NCI-H128 (cell line): ENCODE data around the gene SH2B2.

Experiments
- DNase-seq: peaks from one replicate; lab custom pipeline; 2025; ENCODE audit not compliant: unreplicated experiment; lab: John Stamatoyannopoulos, UW

Gene SH2B2

GRCh38 chr7:102264367-102264891 lies 22.2 kb upstream of the SH2B2 start:
- no peak for DNase-seq

GRCh38 chr7:102266541-102266940 lies 20.1 kb upstream of the SH2B2 start:
- DNase-seq = no peak

DNA sequence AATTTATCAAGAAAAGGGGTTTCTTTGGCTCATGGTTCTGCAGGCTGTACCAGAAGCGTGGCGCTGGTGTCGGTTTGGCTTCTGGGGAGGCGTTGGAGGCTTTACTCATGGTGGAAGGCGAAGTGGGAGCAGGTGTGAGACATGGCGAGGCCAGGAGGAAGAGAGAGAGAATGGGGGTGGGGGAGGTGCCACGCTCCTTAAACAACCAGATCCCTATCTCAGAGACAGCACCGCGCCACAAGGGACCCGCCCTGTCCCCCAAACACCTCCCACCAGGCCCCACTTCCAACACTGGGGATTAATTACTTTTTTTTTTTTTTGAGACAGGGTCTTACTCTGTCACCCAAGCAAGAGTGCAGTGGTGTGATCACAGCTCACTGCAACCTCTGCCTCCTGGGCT lies 18.0 kb upstream of the SH2B2 start:
- no peak for DNase-seq

DNA sequence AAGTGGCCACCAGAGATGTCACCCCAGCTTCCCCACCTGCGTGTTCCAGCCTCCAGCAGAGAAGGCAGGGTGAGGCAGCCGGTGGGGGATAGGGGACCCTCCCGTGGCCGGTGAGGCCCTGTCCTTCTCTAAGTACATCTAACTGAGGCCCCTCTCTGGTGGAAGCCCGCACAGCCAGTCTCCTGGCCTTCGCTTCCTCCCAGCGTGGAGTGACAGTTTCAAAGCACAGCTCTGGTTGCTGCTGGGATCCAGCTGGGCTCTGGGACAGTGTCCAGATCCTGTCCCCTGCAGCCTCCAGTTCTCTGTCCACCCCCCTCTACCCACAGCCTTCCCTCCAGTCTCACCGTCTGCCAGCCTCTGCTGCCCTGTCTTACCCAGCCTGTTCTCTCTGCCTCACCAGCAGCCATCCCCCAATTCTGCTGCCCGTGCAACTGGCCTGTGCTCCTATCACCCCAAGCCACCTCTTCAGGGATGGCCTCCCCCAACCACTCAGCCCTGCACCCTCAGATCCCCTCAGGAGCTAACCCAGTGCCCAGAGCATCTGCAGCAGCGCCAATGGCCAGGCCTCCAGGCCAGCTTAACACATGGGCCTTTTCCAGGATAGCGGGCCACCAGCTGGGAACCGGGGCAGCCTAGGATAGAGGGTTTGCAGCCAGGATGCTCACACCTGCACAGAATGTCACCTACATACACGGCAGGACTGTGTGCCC lies 16.3 kb upstream of the SH2B2 start:
- DNase-seq = no peak

DNA sequence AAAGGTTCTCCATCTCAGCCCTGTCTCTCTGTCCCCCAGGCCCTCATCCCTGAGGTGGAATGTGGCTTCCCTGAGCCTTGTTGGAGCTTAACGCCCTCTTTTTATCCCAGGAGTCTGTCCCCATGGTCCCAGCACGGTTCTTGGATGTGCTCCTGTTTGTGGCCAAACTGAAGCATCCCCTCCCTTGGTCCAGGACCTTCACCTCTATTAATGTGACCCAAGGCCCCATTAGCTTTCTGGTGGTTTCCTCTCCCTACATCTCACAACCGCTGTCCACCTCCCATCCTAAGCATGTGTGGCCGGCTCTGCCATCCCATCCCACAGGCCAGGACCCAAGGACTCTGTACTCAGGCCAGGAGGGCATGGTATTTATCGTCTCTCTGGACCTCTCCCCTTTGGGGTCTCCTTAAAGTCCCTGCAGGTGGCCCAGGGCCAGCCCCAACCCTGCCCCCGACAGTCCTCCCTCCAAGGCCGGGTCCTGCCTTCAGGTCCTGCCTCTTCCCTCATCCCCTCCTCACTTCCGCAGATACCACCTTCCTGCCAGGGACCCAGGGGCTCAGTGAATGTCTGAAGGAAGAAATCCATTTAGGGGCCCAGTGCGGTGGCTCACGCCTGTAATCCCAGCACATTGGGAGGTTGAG lies 15.4 kb upstream of the SH2B2 start:
- DNase-seq = no peak

- peak; percentile 33 for DNase-seq
Measured at GRCh38 chr7:102272075-102272916, 14.4 kb upstream of the SH2B2 start.

DNA sequence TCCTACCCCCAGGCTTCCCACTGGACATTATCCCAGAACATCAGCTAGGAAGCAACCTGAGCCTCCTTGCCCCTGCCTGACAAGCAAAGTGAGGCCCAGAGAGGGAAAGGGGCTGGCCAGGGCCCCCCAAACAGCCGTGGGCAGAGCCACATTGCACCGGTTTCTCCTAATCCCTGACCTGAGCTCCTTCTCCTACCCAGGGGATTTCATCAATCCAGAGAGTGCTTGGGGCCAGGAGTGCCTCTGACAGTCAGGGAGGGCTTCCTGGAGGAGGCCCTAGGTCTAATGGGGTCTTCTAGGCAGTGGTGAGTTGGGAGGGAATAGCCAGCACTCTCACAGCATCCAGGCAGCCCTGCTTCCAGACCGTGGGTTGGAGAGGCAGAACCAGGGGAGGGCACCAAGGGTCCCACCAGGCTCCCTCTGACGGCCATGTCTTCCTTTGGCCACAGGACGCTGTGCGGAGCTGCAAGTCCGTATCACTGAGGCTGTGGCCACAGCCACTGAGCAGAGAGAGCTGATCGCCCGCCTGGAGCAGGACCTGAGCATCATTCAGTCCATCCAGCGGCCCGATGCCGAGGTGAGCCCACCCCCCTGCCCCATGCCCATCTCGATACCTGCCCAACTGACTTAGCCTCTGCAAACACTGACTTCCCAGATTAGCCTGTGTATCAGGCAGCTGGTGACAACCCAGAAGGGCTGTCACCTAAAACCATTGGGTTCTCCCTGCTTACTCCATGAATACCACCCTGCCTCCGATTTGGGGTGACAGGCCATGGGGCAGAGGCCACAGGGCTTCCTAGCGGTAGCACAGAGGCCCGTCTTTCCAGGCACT lies 13.5 kb upstream of the SH2B2 start:
- DNase-seq = no peak

DNA sequence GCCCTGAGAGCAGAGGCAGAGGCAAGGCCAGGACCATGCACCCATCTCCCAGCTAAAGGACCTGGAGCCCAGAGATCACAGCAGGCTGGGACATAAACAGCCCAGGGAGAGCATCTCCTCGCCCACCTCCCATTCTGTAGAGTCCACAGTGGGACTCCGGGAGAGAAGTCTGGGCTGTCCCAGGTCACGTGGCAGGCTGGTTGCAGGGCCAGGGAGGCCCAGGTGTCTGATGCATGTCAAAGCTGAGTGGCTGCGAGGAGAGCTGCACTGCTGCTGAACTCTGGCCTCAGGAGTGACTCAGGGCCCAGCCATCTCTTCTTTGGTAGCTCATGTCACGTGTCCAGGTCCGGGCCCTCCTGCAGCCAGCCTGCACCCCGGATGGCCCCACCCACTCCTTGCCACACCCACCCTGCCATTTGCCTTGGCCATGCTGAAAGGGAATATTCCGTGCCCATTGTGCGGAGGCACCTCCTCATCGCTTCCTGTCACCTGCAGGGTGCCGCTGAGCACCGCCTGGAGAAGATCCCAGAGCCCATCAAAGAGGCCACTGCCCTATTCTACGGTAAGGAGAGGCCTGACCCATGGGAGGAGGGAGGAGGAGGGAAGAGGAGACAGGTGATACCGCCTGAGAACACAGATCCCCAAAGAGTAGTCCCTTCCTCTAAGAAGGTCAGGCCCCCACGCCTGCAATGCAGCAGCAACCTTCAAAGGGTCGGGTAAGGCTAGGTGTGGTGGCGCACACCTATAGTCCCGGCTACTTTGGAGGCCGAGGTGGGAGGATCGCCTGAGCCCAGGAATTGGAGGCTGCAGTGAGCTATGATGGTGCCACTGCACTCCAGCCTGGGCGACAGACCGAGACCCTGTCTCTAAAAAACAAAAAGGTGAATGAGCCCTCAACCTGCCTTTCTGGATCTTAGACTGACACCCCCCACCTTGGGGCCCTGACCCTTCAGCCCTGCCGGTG lies 12.6 kb upstream of the SH2B2 start:
- DNase-seq = no peak

GRCh38 chr7:102275123-102275703 lies 11.5 kb upstream of the SH2B2 start:
- no peak for DNase-seq

DNA sequence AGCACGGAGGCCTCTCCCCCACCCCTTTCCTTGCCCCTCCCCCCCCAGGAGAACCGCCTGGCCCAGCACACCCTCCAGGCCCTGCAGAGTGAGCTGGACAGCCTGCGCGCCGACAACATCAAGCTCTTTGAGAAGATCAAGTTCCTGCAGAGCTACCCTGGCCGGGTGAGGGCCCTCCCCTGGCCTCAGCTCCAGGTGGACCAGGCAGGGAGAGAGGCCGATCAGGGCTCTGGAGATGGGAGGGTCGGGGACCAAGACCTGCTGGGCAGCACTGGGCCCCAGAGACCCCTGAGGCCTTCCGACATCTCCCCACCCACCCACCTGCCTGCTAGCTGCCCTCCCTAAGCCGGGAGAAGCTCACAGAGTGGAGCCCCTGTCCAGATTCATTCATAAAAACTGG lies 8.8 kb upstream of the SH2B2 start:
- no peak for DNase-seq

DNA sequence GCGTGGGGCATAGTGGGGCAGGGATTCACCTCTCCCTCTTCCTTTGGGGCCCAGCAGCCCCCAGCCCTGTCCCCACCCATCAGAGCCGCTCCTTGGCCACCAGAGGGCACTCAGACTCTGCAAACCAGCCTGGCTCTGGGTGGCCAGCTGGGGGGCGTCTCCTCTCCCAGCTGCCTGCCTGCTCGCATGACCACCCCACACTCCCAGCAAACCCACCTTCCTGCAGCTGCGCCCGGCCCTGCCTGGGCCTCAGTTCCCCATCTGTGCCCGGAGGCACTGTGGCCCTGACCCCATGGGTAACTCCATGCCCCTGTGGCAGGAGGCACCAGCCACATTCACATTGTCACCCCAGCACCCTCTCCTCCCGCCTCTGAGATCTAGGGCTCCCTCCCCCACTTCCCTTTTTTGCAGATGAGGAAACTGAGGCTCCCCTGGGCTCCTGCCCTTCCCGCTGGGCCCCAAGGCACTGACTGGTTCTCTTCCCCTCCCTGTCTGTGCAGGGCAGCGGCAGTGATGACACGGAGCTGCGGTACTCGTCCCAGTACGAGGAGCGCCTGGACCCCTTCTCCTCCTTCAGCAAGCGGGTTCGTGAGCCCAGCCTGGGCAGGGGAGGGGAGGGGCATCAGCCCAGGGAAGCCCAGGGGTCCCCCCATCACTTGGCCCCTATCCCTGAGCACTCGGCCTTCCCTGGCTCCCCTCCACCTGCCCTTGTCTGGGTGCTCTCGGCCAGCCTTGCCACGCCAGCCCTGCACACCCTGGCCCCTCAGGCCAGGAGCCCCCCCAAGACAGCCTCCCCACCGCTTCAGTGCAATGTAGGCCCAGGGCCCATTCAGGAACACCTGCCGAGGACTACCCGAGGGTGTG lies 6.9 kb upstream of the SH2B2 start:
- DNase-seq = peak; percentile 60

DNA sequence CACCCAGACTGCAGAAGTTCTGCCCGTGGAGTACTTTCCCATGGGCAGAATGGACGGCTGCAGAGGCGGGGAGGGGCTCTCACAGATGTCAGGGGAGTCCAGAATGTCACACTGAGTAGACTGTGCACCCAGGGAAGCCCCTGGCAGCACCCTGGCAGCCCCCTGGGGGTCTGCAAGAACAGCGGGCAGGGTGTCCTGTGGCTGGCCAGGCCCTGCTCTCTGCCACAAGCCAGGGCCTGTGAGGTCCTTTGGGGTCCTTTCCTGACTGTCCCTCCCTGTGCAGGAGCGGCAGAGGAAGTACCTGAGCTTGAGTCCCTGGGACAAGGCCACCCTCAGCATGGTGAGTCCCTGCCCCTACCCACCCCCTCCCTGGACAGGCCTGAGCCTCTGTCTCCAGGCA lies 6.1 kb upstream of the SH2B2 start:
- no peak for DNase-seq

GRCh38 chr7:102281785-102282184 lies 4.9 kb upstream of the SH2B2 start:
- no peak for DNase-seq

- DNase-seq = no peak
Measured at GRCh38 chr7:102282465-102283362, 4.0 kb upstream of the SH2B2 start.

- no peak for DNase-seq
Measured at GRCh38 chr7:102283477-102284189, 3.0 kb upstream of the SH2B2 start.

- no peak for DNase-seq
Measured at GRCh38 chr7:102284399-102284798, 2.3 kb upstream of the SH2B2 start.
